ENCODE results near the gene PPP2R2C. TPM values are rescaled to one million over a fixed set of nuclear protein-coding genes. Genes with fewer than 3 reads are reported as not detected.

PPP2R2C gene
- total and polyA plus RNA-seq, 2 of the 4 experiments (the other 2 are of a cell fraction): 0.03 TPM; not detected in 1

GRCh38 chr4:6341696-6342095 lies 130.7 kb downstream of the PPP2R2C start:
- ATAC-seq (ENCODE audit: low read depth): no peak
- Histone ChIP-seq H3K18ac (ENCODE audit: low read depth, low read length) (no peak overlapping the region), H4K91ac (ENCODE audit: insufficient read depth, low read depth, low read length) (no peak overlapping the region), H3K4ac (ENCODE audit: low read depth, low read length) (no peak overlapping the region), H3K27me3 (ENCODE audit: control insufficient read depth, insufficient read depth, low read length) (peaks cover 19% of the 10 kb centered on the region), H2AK5ac (ENCODE audit: low read depth, low read length) (no peak overlapping the region), H3K4me2 (ENCODE audit: low read depth, low read length) (no peak overlapping the region), H3K14ac (replicated peaks; ENCODE audit: low read depth, low read length) (no peak overlapping the region), H2BK15ac (ENCODE audit: low read depth, low read length) (no peak overlapping the region), H3K27ac (ENCODE audit: insufficient read depth, low read length) (no peak overlapping the region), H3K79me1 (ENCODE audit: low read depth in 1 of 2, low read length in 2 of 2) (no peaks in the 10 kb centered on the region), H3K9ac (ENCODE audit: low read depth, low read length) (no peak overlapping the region), H3K36me3 (ENCODE audit: control insufficient read depth, insufficient read depth, low read length) (no peaks in the 10 kb centered on the region), H3K9me3 (ENCODE audit: control insufficient read depth, insufficient read depth, low read length) (no peaks in the 10 kb centered on the region), H2AK9ac (replicated peaks; ENCODE audit: low read depth, low read length, poor library complexity) (no peak overlapping the region), H3K4me3 (ENCODE audit: insufficient read depth, low read depth, low read length) (no peak overlapping the region), H3K23ac (ENCODE audit: low read depth, low read length) (no peak overlapping the region), H2BK5ac (ENCODE audit: low read depth, low read length, poor library complexity, severe bottlenecking) (no peak overlapping the region), H4K5ac (ENCODE audit: low read depth, low read length) (no peak overlapping the region), H3K56ac (ENCODE audit: extremely low read depth, insufficient read depth, low read length) (no peak overlapping the region), H2BK120ac (ENCODE audit: low read depth, low read length) (no peak overlapping the region), H2AFZ (replicated peaks; ENCODE audit: low read length, poor library complexity) (no peak overlapping the region), H3K4me1 (ENCODE audit: control insufficient read depth, insufficient read depth, low read length) (peaks cover 2% of the 10 kb centered on the region; the same call in 1 of the 2 replicates), H2BK20ac (ENCODE audit: low read depth, low read length) (no peak overlapping the region), H4K8ac (ENCODE audit: low read depth in 2 of 2, low read length in 2 of 2) (no peak overlapping the region), H4K20me1 (ENCODE audit: insufficient read depth, low read length) (no peaks in the 10 kb centered on the region), H3K9me1 (ENCODE audit: insufficient read depth, low read length) (no peaks in the 10 kb centered on the region)
- BruUV-seq (replicated peaks): no TSS peak
- TF ChIP-seq SMC3 (IDR thresholded peaks at IDR 0.05; ENCODE audit: low read depth, low read length) (no peak), NFE2L2 (IDR thresholded peaks at IDR 0.05; ENCODE audit: low read depth, low read length) (no peak), CEBPB (IDR thresholded peaks at IDR 0.05; ENCODE audit: low read depth, low read length) (no peak), POLR2A (IDR thresholded peaks at IDR 0.05; ENCODE audit: low read depth, low read length) (no peak), FOS (IDR thresholded peaks at IDR 0.05; ENCODE audit: low read depth, low read length) (no peak), MAFK (IDR thresholded peaks at IDR 0.05; ENCODE audit: low read depth, low read length) (no peak), BHLHE40 (IDR thresholded peaks at IDR 0.05; ENCODE audit: low read depth, low read length) (no peak), CHD1 (IDR thresholded peaks at IDR 0.05; ENCODE audit: low read depth, low read length) (no peak), MXI1 (IDR thresholded peaks at IDR 0.05; ENCODE audit: borderline replicate concordance, low read depth, low read length) (no peak), USF2 (IDR thresholded peaks at IDR 0.05; ENCODE audit: low read depth, low read length) (no peak), RCOR1 (IDR thresholded peaks at IDR 0.05; ENCODE audit: insufficient replicate concordance, low read length) (no peak), RAD21 (IDR thresholded peaks at IDR 0.05; ENCODE audit: low read length) (no peak), MAZ (IDR thresholded peaks at IDR 0.05; ENCODE audit: borderline replicate concordance, low read depth, low read length) (no peak), CTCF (conservative IDR thresholded peaks at IDR 0.05; ENCODE audit: low read depth, low read length) (no peak), RFX5 (IDR thresholded peaks at IDR 0.05; ENCODE audit: low read depth, low read length) (no peak), ELK1 (IDR thresholded peaks at IDR 0.05; ENCODE audit: borderline replicate concordance, low read depth, low read length) (no peak)
- POLR2A ChIA-PET (ENCODE audit: unreplicated experiment): no interaction called here
- 39% methylated on average over 3 of the region's 6 CpGs; no CpG with 5 or more reads in 1 of the 2 experiments for WGBS, 2 experiments (ENCODE audit: extremely low coverage in 2 of 2, insufficient read length in 1 of 2)
- in situ Hi-C loops (cut with MboI; ENCODE audit: low sequenced_read_pairs) (no loop called here), dilution Hi-C loops (cut with HindIII; ENCODE audit: low sequenced_read_pairs, unreplicated experiment) (no loop called here), intact Hi-C loops (cut with micrococcal nuclease) (no loop called here)
- no peak for DNase-seq
- CTCF ChIA-PET: interaction anchor here (0.6 to 1.0 kb wide), 2 partner anchors 78 to 1429 kb away, joined by 3 read pairs; no protein-coding TSS in a partner anchor

All from IMR-90 (cell line).